ENCODE data around the gene KRT76.

- TF ChIP-seq POLR2A (IDR thresholded peaks at IDR 0.05) = no peak
- TF ChIP-seq CTCF (IDR thresholded peaks at IDR 0.05 in 4 of 5, conservative IDR thresholded peaks at IDR 0.05 in 1 of 5) = no peak
Measured at GRCh38 chr12:52812073-52812400, 34.9 kb upstream of the KRT76 start.

Measured in gastrocnemius medialis (tissue), 4 donors.